Stimulated activated CD8-positive, alpha-beta memory T cell treated with anti-CD3 and anti-CD28 coated beads, Interleukin-7, amount 100 ng/mL, for 48 hours (primary cell): ENCODE results near the gene MCM3AP.
A peak's percentile ranks its signal among the peaks of the same experiment; 100 is the strongest.

ENCODE experiments used
- DNase-seq, 2 donors: peaks; one replicate each; pipeline ENCODE4 v3.0.0-alpha.2; 2020; ENCODE audit warnings: low read depth in 1 of 2; ENCODE audit errors: extremely low read depth in 1 of 2

Gene MCM3AP

GRCh38 chr21:46274797-46275390 is 10.5 kb downstream of the MCM3AP start:
- DNase-seq, result no peak

- DNase-seq, result no peak
Measured at GRCh38 chr21:46273341-46273740, 12.1 kb downstream of the MCM3AP start.

DNA sequence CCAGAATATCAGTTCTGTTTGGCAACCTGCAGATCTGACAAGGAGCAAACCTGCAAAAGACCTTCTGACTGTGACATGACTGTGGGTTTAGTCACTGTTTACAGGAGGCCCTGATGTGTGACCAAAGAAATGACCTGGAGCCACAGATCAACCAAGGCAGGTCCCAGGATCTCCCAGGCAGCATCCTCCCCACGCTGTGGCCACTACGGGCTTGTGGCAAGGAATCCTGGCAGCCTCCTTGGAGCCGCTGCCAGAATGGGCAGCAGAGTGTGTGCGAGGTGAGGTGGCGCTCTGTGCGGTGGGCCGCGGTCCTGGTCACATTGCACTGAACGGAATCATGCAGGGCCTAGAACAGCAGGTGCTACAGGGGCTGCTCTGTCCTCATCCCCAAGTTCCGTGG is 15.9 kb downstream of the MCM3AP start:
- no peak for DNase-seq

GRCh38 chr21:46268371-46268770 is 17.0 kb downstream of the MCM3AP start:
- DNase-seq, result no peak

- DNase-seq, result no peak
Measured at GRCh38 chr21:46266946-46267345, 18.5 kb downstream of the MCM3AP start.

GRCh38 chr21:46265736-46266525 is 19.5 kb downstream of the MCM3AP start:
- no peak for DNase-seq

GRCh38 chr21:46264690-46265144 is 20.7 kb downstream of the MCM3AP start:
- DNase-seq, result no peak

- no peak for DNase-seq
Measured at GRCh38 chr21:46264046-46264689, 21.2 kb downstream of the MCM3AP start.

GRCh38 chr21:46256501-46256994 is 28.9 kb downstream of the MCM3AP start:
- no peak for DNase-seq

DNA sequence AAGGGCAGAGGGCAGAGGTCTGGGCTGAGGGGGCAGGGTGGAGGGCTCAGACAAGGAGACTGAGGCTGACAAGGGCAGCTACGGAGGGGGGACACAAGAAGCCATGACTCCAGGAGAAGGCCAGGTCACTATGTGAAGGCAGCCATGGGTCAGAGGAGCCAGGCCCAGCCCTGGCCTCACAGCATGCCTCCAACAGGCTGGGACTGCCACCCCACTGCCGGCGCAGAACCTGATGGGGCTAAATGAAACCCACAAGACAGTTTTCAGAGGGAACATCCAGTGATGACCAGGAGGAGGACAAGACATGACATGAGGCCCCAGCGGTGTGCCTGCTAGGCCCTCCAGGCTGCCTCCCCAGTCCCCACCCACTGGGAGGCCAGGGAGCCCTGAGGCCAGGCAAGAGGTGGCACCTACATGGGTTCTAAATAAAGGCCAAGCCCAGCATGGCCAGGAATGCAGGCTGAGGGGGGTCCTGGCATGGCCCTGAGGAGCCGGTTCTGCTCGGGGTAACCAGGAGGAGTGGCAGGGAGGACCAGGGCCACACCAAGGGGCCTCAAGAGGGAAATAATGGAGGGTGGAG is 29.6 kb downstream of the MCM3AP start:
- DNase-seq, result no peak

DNA sequence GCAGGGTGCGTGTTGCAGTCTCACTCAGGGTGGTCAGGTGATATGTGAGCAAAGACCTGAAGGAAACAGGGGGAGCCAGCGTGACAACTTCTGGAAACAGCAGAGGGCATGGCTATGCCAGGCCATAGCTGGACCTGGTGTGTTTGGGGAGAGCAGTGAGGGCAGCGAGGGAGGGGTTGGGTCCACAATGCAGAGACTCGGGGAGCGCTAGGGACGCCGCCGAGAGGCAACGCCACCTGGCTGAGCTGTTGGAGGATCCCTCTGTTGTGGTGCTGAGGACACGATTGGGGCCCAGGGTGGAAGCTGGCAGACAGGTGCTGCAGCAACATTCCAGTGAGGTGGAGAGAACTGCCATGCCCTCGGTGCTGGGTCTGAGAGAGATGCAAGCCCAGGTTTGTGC is 30.2 kb downstream of the MCM3AP start:
- no peak for DNase-seq

- no peak for DNase-seq
Measured at GRCh38 chr21:46254208-46254975, 31.0 kb downstream of the MCM3AP start.

- peak; percentile 17 to 50 for DNase-seq
Measured at GRCh38 chr21:46253610-46254124, 31.7 kb downstream of the MCM3AP start.

GRCh38 chr21:46252840-46253239 is 32.6 kb downstream of the MCM3AP start:
- DNase-seq, result no peak

- no peak for DNase-seq
Measured at GRCh38 chr21:46250146-46250725, 35.2 kb downstream of the MCM3AP start.

DNA sequence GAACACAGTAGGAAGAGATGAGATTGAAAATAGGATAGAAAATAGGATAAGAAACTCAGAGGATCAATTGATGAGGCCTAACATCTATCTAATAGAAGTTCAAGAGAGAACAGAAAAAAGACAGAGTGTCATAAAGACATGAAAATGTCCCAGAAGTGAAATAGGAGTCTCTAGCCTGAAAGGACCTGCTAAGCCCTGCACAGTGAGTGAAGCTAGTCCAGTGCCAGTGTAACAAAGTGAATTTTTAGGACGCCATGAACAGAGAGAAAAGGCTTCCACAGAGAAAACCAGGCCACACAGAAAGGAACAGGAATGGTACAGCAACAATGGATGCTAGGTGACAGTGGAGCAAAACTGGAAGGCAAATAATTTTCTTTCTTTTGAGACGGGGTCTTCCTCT is 36.6 kb downstream of the MCM3AP start:
- no peak for DNase-seq

DNA sequence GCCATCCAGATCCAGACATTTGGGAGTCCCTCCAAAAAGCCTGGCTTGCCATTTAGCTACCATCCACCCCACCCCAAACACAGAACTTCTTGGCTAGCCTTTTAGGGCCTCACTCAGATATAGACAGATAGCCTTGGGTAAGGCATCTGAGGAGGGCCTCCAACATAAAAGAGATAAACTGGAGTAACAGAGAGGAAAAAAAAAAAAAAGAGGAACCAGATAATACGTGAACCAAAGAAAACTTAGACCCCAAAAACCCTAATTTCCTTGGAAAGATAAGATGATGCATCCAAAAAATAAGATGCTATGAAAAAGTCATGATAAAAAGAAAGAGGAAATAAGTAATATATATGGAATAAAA is 37.0 kb downstream of the MCM3AP start:
- no peak for DNase-seq

DNA sequence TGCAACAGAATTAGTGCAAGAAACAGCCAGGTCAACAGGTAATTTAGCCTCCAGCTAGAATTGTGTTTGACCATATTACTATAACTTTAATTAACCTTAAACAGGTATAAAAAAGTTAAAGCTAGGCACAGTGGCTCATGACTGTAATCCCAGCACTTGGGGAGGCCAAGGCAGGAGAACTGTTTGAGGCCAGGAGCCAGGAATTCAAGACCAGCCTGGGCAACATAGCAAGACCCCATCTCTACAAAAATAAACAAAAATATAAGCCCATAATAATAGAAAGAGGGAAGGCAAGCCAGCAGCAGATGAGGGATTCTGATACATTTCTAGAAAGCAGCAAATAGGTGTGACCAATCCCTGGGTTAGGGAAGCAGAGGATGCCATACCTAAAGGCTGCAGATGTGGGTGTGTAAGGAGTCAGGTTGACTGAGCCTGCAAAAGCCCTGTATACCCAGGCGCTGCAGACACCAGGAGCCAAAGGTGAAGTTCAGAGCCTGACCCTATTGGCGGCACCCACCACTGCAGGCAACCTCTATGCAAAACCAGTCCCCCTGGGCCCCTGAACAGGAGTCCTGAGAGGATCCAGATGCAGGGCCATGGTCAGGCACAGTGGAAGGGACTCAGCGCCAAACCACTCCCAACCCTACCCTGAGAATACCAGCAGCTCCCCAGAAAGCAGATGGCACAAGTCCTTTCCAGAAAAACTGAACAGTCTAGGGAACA is 37.6 kb downstream of the MCM3AP start:
- no peak for DNase-seq

- DNase-seq, result no peak
Measured at GRCh38 chr21:46246345-46246744, 39.1 kb downstream of the MCM3AP start.
